ENCODE data around the gene SIT1. TPM values are rescaled to one million over a fixed set of nuclear protein-coding genes. Genes with fewer than 3 reads are reported as not detected.

Gene SIT1
- total and polyA plus RNA-seq, 2 experiments from 2014 or later: 13.2 to 14.7 TPM

DNA sequence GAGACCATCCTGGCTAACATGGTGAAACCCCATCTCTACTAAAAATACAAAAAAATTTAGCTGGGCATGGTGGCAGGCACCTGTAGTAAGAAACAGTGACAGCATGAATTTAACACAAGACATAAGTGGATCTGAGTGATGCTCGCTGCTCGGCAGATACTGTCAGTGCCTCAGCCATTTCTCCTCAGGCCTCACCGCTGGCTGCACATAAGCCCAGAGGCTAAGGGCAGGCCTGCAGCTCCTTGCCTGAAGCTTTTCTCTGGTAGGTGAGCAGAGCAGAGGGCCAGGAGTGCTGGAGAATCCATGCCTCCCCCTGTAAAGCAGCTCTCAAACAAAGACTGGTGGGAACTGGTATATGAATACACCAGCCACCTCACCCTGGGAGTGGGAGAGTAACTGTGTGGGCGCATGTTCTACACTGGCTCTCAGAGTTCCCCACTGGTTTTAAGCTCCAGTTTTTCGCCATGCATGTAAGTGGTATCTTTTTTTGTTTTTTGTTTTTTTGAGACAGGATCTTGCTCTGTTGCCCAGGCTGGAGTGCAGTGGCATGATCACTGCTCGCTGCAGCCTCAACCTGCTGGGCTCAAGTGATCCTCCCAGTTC lies 22.2 kb downstream of the SIT1 start:
- no peak overlapping the region for H3K4me3 Mint-ChIP-seq
- H3K36me3 Mint-ChIP-seq (ENCODE audit: low read depth): no peaks in the 10 kb centered on the region
- H3K4me1 Mint-ChIP-seq: no peaks in the 10 kb centered on the region
- ATAC-seq (no peak), DNase-seq (ENCODE audit: low spot score) (no peak)
- H3K9me3 Mint-ChIP-seq: no peaks in the 10 kb centered on the region
- Histone ChIP-seq H3K4me2 (no peak overlapping the region), H3K4me1 (ENCODE audit: insufficient read depth) (no peaks in the 10 kb centered on the region), H3K9me2 (ENCODE audit: insufficient read depth) (0 out of 2 replicates have a peak, but pooled peaks cover 3% of the 10 kb centered on the region), H3K27ac (ENCODE audit: low read depth) (no peak overlapping the region), H4K20me1 (replicated peaks; ENCODE audit: insufficient read depth) (no peaks in the 10 kb centered on the region), H3K36me3 (ENCODE audit: insufficient read depth) (no peaks in the 10 kb centered on the region), H3K27me3 (ENCODE audit: insufficient read depth) (no peaks in the 10 kb centered on the region), H3F3A (replicated peaks; ENCODE audit: low read depth) (0 out of 2 replicates have a peak, but pooled peaks cover 3% of the 10 kb centered on the region), H3K79me2 (replicated peaks; ENCODE audit: insufficient read depth) (no peaks in the 10 kb centered on the region), H2AFZ (no peak overlapping the region), H3K4me3 (no peak overlapping the region)
- no peak for TF ChIP-seq NANOG (IDR thresholded peaks at IDR 0.05; ENCODE audit: borderline replicate concordance)
- TF ChIP-seq ZNF331 (CRISPR knock-in tag; IDR thresholded peaks at IDR 0.05; ENCODE audit: low read depth): no peak
- TF ChIP-seq JUNB (IDR thresholded peaks at IDR 0.05; ENCODE audit: unreplicated experiment): no peak
- TF ChIP-seq, protein P1, sequence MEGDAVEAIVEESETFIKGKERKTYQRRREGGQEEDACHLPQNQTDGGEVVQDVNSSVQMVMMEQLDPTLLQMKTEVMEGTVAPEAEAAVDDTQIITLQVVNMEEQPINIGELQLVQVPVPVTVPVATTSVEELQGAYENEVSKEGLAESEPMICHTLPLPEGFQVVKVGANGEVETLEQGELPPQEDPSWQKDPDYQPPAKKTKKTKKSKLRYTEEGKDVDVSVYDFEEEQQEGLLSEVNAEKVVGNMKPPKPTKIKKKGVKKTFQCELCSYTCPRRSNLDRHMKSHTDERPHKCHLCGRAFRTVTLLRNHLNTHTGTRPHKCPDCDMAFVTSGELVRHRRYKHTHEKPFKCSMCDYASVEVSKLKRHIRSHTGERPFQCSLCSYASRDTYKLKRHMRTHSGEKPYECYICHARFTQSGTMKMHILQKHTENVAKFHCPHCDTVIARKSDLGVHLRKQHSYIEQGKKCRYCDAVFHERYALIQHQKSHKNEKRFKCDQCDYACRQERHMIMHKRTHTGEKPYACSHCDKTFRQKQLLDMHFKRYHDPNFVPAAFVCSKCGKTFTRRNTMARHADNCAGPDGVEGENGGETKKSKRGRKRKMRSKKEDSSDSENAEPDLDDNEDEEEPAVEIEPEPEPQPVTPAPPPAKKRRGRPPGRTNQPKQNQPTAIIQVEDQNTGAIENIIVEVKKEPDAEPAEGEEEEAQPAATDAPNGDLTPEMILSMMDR (conservative IDR thresholded peaks at IDR 0.05; ENCODE audit: low read depth in 2 of 2): no peak
- TF ChIP-seq REST (IDR thresholded peaks at IDR 0.05; ENCODE audit: unreplicated experiment): no peak
- TF ChIP-seq, protein P2, sequence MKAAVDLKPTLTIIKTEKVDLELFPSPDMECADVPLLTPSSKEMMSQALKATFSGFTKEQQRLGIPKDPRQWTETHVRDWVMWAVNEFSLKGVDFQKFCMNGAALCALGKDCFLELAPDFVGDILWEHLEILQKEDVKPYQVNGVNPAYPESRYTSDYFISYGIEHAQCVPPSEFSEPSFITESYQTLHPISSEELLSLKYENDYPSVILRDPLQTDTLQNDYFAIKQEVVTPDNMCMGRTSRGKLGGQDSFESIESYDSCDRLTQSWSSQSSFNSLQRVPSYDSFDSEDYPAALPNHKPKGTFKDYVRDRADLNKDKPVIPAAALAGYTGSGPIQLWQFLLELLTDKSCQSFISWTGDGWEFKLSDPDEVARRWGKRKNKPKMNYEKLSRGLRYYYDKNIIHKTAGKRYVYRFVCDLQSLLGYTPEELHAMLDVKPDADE (IDR thresholded peaks at IDR 0.05): no peak
- H3K27me3 Mint-ChIP-seq (ENCODE audit: insufficient read depth, low read depth, poor library complexity): peaks cover 5% of the 10 kb centered on the region
- H3K27ac Mint-ChIP-seq: no peak overlapping the region

- 0 out of 2 replicates have a peak, but pooled peaks cover 3% of the 10 kb centered on the region for H3F3A ChIP-seq (replicated peaks; ENCODE audit: low read depth)
- H4K20me1 ChIP-seq (replicated peaks; ENCODE audit: insufficient read depth): no peaks in the 10 kb centered on the region
- Mint-ChIP-seq H3K4me1 (no peaks in the 10 kb centered on the region), H3K36me3 (ENCODE audit: low read depth) (no peaks in the 10 kb centered on the region), H3K27me3 (ENCODE audit: insufficient read depth, low read depth, poor library complexity) (peaks cover 8% of the 10 kb centered on the region), H3K4me3 (no peak overlapping the region), H3K9me3 (no peaks in the 10 kb centered on the region), H3K27ac (no peak overlapping the region)
- DNase-seq (ENCODE audit: low spot score): no peak
- H3K36me3 ChIP-seq (ENCODE audit: insufficient read depth): no peaks in the 10 kb centered on the region
- no peaks in the 10 kb centered on the region for H3K79me2 ChIP-seq (replicated peaks; ENCODE audit: insufficient read depth)
- no peaks in the 10 kb centered on the region for H3K4me1 ChIP-seq (ENCODE audit: insufficient read depth)
- no peak overlapping the region for H2AFZ ChIP-seq
- no peak overlapping the region for H3K4me2 ChIP-seq
- 0 out of 2 replicates have a peak, but pooled peaks cover 3% of the 10 kb centered on the region for H3K9me2 ChIP-seq (ENCODE audit: insufficient read depth)
- no peak overlapping the region for H3K27ac ChIP-seq (ENCODE audit: low read depth)
- TF ChIP-seq, protein P1 (conservative IDR thresholded peaks at IDR 0.05; ENCODE audit: low read depth in 2 of 2): no peak
- TF ChIP-seq JUNB (IDR thresholded peaks at IDR 0.05; ENCODE audit: unreplicated experiment) (no peak), ZNF114 (CRISPR knock-in tag; IDR thresholded peaks at IDR 0.05) (no peak), STAT1 (IDR thresholded peaks at IDR 0.05; ENCODE audit: unreplicated experiment) (no peak), NANOG (IDR thresholded peaks at IDR 0.05; ENCODE audit: borderline replicate concordance) (no peak), POLR2AphosphoS5 (IDR thresholded peaks at IDR 0.05; ENCODE audit: low read depth) (no peak)
- no peaks in the 10 kb centered on the region for H3K27me3 ChIP-seq (ENCODE audit: insufficient read depth)
- H3K4me3 ChIP-seq: no peak overlapping the region
- ATAC-seq: no peak
Observed at GRCh38 chr9:35627575-35627974, 23.2 kb downstream of the SIT1 start.

Measured in GM23338 (cell line).